IPS DF 19.7 (cell line): ENCODE results near the gene RENBP.

Experiments used
- DNase-seq: peaks from one replicate; pipeline ENCODE4 v3.0.0-alpha.2; 2013; ENCODE audit warnings: low read depth, low spot score

RENBP gene

GRCh38 chrX:153920546-153920945 is 23.9 kb downstream of the RENBP start:
- no peak for DNase-seq

GRCh38 chrX:153919281-153919680 is 25.2 kb downstream of the RENBP start:
- no peak for DNase-seq

GRCh38 chrX:153917869-153918268 is 26.6 kb downstream of the RENBP start:
- no peak for DNase-seq

GRCh38 chrX:153913701-153914100 is 30.7 kb downstream of the RENBP start:
- no peak for DNase-seq

GRCh38 chrX:153913211-153913610 is 31.2 kb downstream of the RENBP start:
- no peak for DNase-seq

GRCh38 chrX:153911798-153912197 is 32.6 kb downstream of the RENBP start:
- DNase-seq = no peak

GRCh38 chrX:153910446-153910845 is 34.0 kb downstream of the RENBP start:
- no peak for DNase-seq

- no peak for DNase-seq
These were observed 34.5 kb downstream of the RENBP start for GRCh38 chrX:153909980-153910360.

GRCh38 chrX:153909024-153909979 is 35.1 kb downstream of the RENBP start:
- DNase-seq = no peak

GRCh38 chrX:153908219-153908860 is 36.1 kb downstream of the RENBP start:
- no peak for DNase-seq

- no peak for DNase-seq
These were observed 37.0 kb downstream of the RENBP start for GRCh38 chrX:153907456-153907855.

GRCh38 chrX:153906126-153906917 is 38.1 kb downstream of the RENBP start:
- DNase-seq = no peak

GRCh38 chrX:153905481-153906095 is 38.9 kb downstream of the RENBP start:
- no peak for DNase-seq

GRCh38 chrX:153903991-153904957 is 40.2 kb downstream of the RENBP start, which contains the start of gene AVPR2:
Gene AVPR2, plus strand, starts transcription at chrX:153904673. Its CDS starts 473 bp downstream, at chrX:153905146.
- DNase-seq = no peak

- DNase-seq = no peak
These were observed 41.0 kb downstream of the RENBP start for GRCh38 chrX:153903238-153903980.

- DNase-seq = no peak
These were observed 42.1 kb downstream of the RENBP start for GRCh38 chrX:153902385-153902784.

GRCh38 chrX:153901753-153902140 is 42.7 kb downstream of the RENBP start:
- no peak for DNase-seq

- no peak for DNase-seq
These were observed 43.4 kb downstream of the RENBP start for GRCh38 chrX:153900831-153901752.

- DNase-seq = no peak
These were observed 46.5 kb downstream of the RENBP start for GRCh38 chrX:153897899-153898298.
